Fibroblast of villous mesenchyme (primary cell): Measurements from ENCODE around the gene ASGR1. TPM values are rescaled to one million over a fixed set of nuclear protein-coding genes. Genes with fewer than 3 reads are reported as not detected.
"Not testable (repeated sequence)": the region's sequence is repeated elsewhere in the genome, so short reads cannot be mapped to it uniquely, and the experiment has no call there.

Experiments used
- DNase-seq: peaks from one replicate; pipeline ENCODE4 v3.0.0-alpha.2; 2010; ENCODE audit warnings: low read depth
- H3K4me3 ChIP-seq: 2 replicates; pipeline ENCODE4 v1.5.1; 2011; ENCODE audit warnings: low read depth, mild to moderate bottlenecking, low read length
- CTCF ChIP-seq: IDR thresholded peaks from 2 replicates; pipeline ENCODE4 v1.5.1; 2012; ENCODE audit warnings: low read depth, mild to moderate bottlenecking, low read length; ENCODE audit not compliant: insufficient read depth
- small RNA-seq: library from RNA; depleted of rRNA; stranded (forward); fragments of <200 nt; gene quantifications from one replicate; pipeline ENCODE3, GENCODE V24; 2012
- total RNA-seq: library from RNA; depleted of rRNA; stranded (reverse); fragments of >200 nt; gene quantifications from 2 replicates; pipeline ENCODE4 v1.2.3, GENCODE V29; 2012

ASGR1 gene
- total RNA-seq, 1 donor = 0.43 TPM

- no peak for DNase-seq
- no peak for TF ChIP-seq CTCF
- H3K4me3 ChIP-seq = no peak overlapping the region
These were observed 51.0 kb downstream of the ASGR1 start for GRCh38 chr17:7128160-7128559.

GRCh38 chr17:7127501-7127900, 51.7 kb downstream of the ASGR1 start:
- H3K4me3 ChIP-seq, DNase-seq: not testable (repeated sequence)

GRCh38 chr17:7126386-7126785, 52.8 kb downstream of the ASGR1 start:
- not testable (repeated sequence) for DNase-seq, H3K4me3 ChIP-seq

- no peak for TF ChIP-seq CTCF
- H3K4me3 ChIP-seq = no peak overlapping the region
- no peak for DNase-seq
These were observed 54.2 kb downstream of the ASGR1 start for GRCh38 chr17:7124923-7125322.

- DNase-seq = no peak
- TF ChIP-seq CTCF = no peak
These were observed 55.3 kb downstream of the ASGR1 start for GRCh38 chr17:7123844-7124243.

More at GRCh38 chr17:7123844-7124243, 55.3 kb downstream of the ASGR1 start:
- H3K4me3 ChIP-seq = no peak overlapping the region

Small RNA genes lying within 50 kb of the gene (small RNA-seq; reads per million reads assigned to genes)
- gene AC120057.4 (not detected), gene MIR324 (223 reads per million, percentile 98 among the genes with 10 or more reads in this experiment)

Other genes with a start within 250 kb of the ASGR1 start
- gene ALOX12, start 183.3 kb downstream of the ASGR1 start, total RNA-seq = under 0.01 TPM in 1 of 2 replicates, not detected in the other
- gene RNASEK, start 166.7 kb downstream of the ASGR1 start, total RNA-seq = 27.4 and 33.7 TPM in 2 replicates
- gene BCL6B, start 156.3 kb downstream of the ASGR1 start, total RNA-seq = not detected in 2 replicates
- 1.3 TPM in 2 replicates for gene SLC16A13, start 143.4 kb downstream of the ASGR1 start, total RNA-seq
- not detected in 2 replicates for gene SLC16A11, start 135.3 kb downstream of the ASGR1 start, total RNA-seq
- not detected in 2 replicates for gene CLEC10A, start 99.1 kb downstream of the ASGR1 start, total RNA-seq
- not detected in 2 replicates for gene ASGR2, start 64.5 kb downstream of the ASGR1 start, total RNA-seq
- 10.6 and 14.2 TPM in 2 replicates for gene DLG4, start 40.5 kb upstream of the ASGR1 start, total RNA-seq
- gene ACADVL, start 40.6 kb upstream of the ASGR1 start, total RNA-seq = 171 and 255 TPM in 2 replicates
- 102 and 105 TPM in 2 replicates for gene DVL2, start 55.1 kb upstream of the ASGR1 start, total RNA-seq
- 51.8 and 54.1 TPM in 2 replicates for gene PHF23, start 60.1 kb upstream of the ASGR1 start, total RNA-seq
- 225 and 265 TPM in 2 replicates for gene GABARAP, start 63.1 kb upstream of the ASGR1 start, total RNA-seq
- 24.5 and 34.1 TPM in 2 replicates for gene CTDNEP1, start 72.4 kb upstream of the ASGR1 start, total RNA-seq
- gene ELP5, start 72.8 kb upstream of the ASGR1 start, total RNA-seq = 29.6 and 36.3 TPM in 2 replicates
- gene CLDN7, start 83.1 kb upstream of the ASGR1 start, total RNA-seq = 2.9 and 5.2 TPM in 2 replicates
- gene SLC2A4, start 102.3 kb upstream of the ASGR1 start, total RNA-seq = under 0.01 TPM in 1 of 2 replicates, not detected in the other
- not detected in 2 replicates for gene YBX2, start 115.3 kb upstream of the ASGR1 start, total RNA-seq
- gene EIF5A, start 128.3 kb upstream of the ASGR1 start, total RNA-seq = 607 and 641 TPM in 2 replicates
- 34.1 and 45.3 TPM in 2 replicates for gene GPS2, start 136.0 kb upstream of the ASGR1 start, total RNA-seq
- gene NEURL4, start 150.0 kb upstream of the ASGR1 start, total RNA-seq = 15.1 and 19.4 TPM in 2 replicates
- gene ACAP1, start 157.2 kb upstream of the ASGR1 start, total RNA-seq = 1.9 and 3.9 TPM in 2 replicates
- 7.4 and 8.6 TPM in 2 replicates for gene KCTD11, start 172.8 kb upstream of the ASGR1 start, total RNA-seq
- not detected in 2 replicates for gene TMEM95, start 175.8 kb upstream of the ASGR1 start, total RNA-seq
- under 0.01 and 2.2 TPM in 2 replicates for gene TNK1, start 201.7 kb upstream of the ASGR1 start, total RNA-seq
- 16.8 and 28.3 TPM in 2 replicates for gene PLSCR3, start 215.2 kb upstream of the ASGR1 start, total RNA-seq
- 147 and 162 TPM in 2 replicates for gene TMEM256, start 224.7 kb upstream of the ASGR1 start, total RNA-seq
- 8.1 and 9.5 TPM in 2 replicates for gene NLGN2, start 228.5 kb upstream of the ASGR1 start, total RNA-seq
- gene SPEM1, start 241.0 kb upstream of the ASGR1 start, total RNA-seq = not detected in 2 replicates
- not detected in 2 replicates for gene SPEM2, start 246.2 kb upstream of the ASGR1 start, total RNA-seq
- gene SPEM3, start 249.5 kb upstream of the ASGR1 start, total RNA-seq = not detected in 2 replicates